H1 (cell line): Measurements from ENCODE around the gene C5. TPM values are rescaled to one million over a fixed set of nuclear protein-coding genes. Genes with fewer than 3 reads are reported as not detected.

Source experiments
- CTCF ChIA-PET: fragments of 300-600 bp; sonication (Branson Sonifier 250); formaldehyde crosslinking; loops from one replicate; lab custom pipeline; 2021; ENCODE audit not compliant: partially characterized antibody; lab: Charles Lee
- POLR2A ChIA-PET: fragments of 300-600 bp; sonication (Branson Sonifier 250); formaldehyde crosslinking; loops from one replicate; lab custom pipeline; 2021; ENCODE audit warnings: inconsistent platforms; ENCODE audit not compliant: partially characterized antibody; lab: Charles Lee
- DNase-seq, 2 experiments: peaks; one replicate each; pipeline versions ENCODE4 v3.0.0 to v3.0.0-alpha.2; 2010 to 2022; ENCODE audit warnings: low spot score in 2 of 2, low read depth in 1 of 2, mixed read lengths in 1 of 2
- FAIRE-seq: peaks from 2 replicates; lab custom pipeline; 2011; peaks lifted over from hg19 to GRCh38; lab: Jason Lieb, UNC
- H2AFZ ChIP-seq: 2 replicates; pipeline ENCODE4 v1.8.1; 2012; ENCODE audit warnings: low read length, inconsistent platforms
- H2AK5ac ChIP-seq: 2 replicates; pipeline ENCODE4 v1.6.1; 2013; ENCODE audit warnings: low read depth, low read length
- H2BK120ac ChIP-seq: replicated peaks from 2 replicates; pipeline ENCODE3; 2013; ENCODE audit warnings: low read depth, low read length, inconsistent platforms
- H2BK12ac ChIP-seq: 2 replicates; pipeline ENCODE4 v1.6.1; 2013; ENCODE audit warnings: low read depth, low read length
- H2BK15ac ChIP-seq: 2 replicates; pipeline ENCODE4 v1.6.1; 2013; ENCODE audit warnings: low read length
- H2BK20ac ChIP-seq: 2 replicates; pipeline ENCODE4 v1.6.1; 2013; ENCODE audit warnings: low read length
- H2BK5ac ChIP-seq: 2 replicates; pipeline ENCODE4 v1.6.1; 2013; ENCODE audit warnings: low read depth, low read length
- H3K14ac ChIP-seq: 2 replicates; pipeline ENCODE4 v1.6.1; 2013; ENCODE audit warnings: inconsistent platforms; ENCODE audit not compliant: insufficient read length
- H3K18ac ChIP-seq: 2 replicates; pipeline ENCODE4 v1.6.1; 2013; ENCODE audit warnings: low read length; ENCODE audit errors: extremely low read depth
- H3K23ac ChIP-seq: 2 replicates; pipeline ENCODE4 v1.6.1; 2013; ENCODE audit warnings: inconsistent platforms; ENCODE audit not compliant: insufficient read length
- H3K23me2 ChIP-seq: 2 replicates; pipeline ENCODE4 v1.6.1; 2013; ENCODE audit warnings: low read depth, low read length
- H3K27ac ChIP-seq: 2 replicates; pipeline ENCODE4 v1.6.1; 2011; ENCODE audit warnings: low read depth, low read length, inconsistent platforms
- H3K27me3 ChIP-seq, 4 experiments: replicated peaks in 1 of 4; 1 replicate in 1 of 4; 2 replicates in 3 of 4; pipeline versions ENCODE4 v1.6.1 to v1.8.1; 2011 to 2013; ENCODE audit warnings: low read length in 3 of 4, mild to moderate bottlenecking in 3 of 4, inconsistent platforms in 2 of 4, mixed read lengths in 2 of 4, moderate library complexity in 1 of 4; ENCODE audit not compliant: control insufficient read depth in 3 of 4, insufficient read depth in 3 of 4; ENCODE audit errors: extremely low read depth in 1 of 4
- H3K36me3 ChIP-seq, 4 experiments: 2 replicates each; pipeline versions ENCODE4 v1.6.1 to v1.8.1; 2011 to 2013; ENCODE audit warnings: mild to moderate bottlenecking in 4 of 4, low read length in 3 of 4, moderate library complexity in 2 of 4, control low read depth in 1 of 4, inconsistent platforms in 1 of 4; ENCODE audit not compliant: insufficient read depth in 4 of 4, control insufficient read depth in 2 of 4
- H3K4ac ChIP-seq: replicated peaks from 2 replicates; pipeline ENCODE3; 2013; ENCODE audit warnings: low read length, low read depth, mixed read lengths, inconsistent platforms; ENCODE audit not compliant: insufficient read length
- H3K4me1 ChIP-seq, 4 experiments: replicated peaks in 1 of 4; 1 replicate in 1 of 4; 2 replicates in 3 of 4; pipeline versions ENCODE4 v1.6.1 to v1.8.1; 2011 to 2013; ENCODE audit warnings: low read length in 3 of 4, inconsistent platforms in 2 of 4, mixed read lengths in 1 of 4; ENCODE audit not compliant: insufficient read depth in 4 of 4, control insufficient read depth in 3 of 4
- H3K4me2 ChIP-seq, 2 experiments: 2 replicates each; pipeline versions ENCODE4 v1.6.1 to v1.8.1; 2011 to 2013; ENCODE audit warnings: low read depth in 2 of 2, low read length in 2 of 2, control low read depth in 1 of 2, inconsistent platforms in 1 of 2, mild to moderate bottlenecking in 1 of 2; ENCODE audit not compliant: insufficient read depth in 1 of 2
- H3K4me3 ChIP-seq, 4 experiments: fragments of 200-600, 300-600 bp in 1 of 4; sonication (generic), shearing (Covaris generic), sonication (Bioruptor Twin) in 1 of 4; 2 replicates each; pipeline versions ENCODE4 v1.5.1 to v1.8.1; 2011 to 2016; ENCODE audit warnings: low read length in 4 of 4, low read depth in 3 of 4, control low read depth in 2 of 4, inconsistent platforms in 2 of 4, mild to moderate bottlenecking in 2 of 4, mixed read lengths in 1 of 4, moderate library complexity in 1 of 4; ENCODE audit not compliant: insufficient read depth in 2 of 4; ENCODE audit errors: extremely low read depth in 1 of 4
- H3K56ac ChIP-seq: replicated peaks from 2 replicates; pipeline ENCODE3; 2013; ENCODE audit warnings: low read depth, mild to moderate bottlenecking, mixed read lengths, low read length, inconsistent platforms; ENCODE audit not compliant: insufficient read length
- H3K79me1 ChIP-seq: 2 replicates; pipeline ENCODE4 v1.6.1; 2013; ENCODE audit warnings: low read depth, low read length, control low read depth
- H3K79me2 ChIP-seq, 2 experiments: 2 replicates each; pipeline versions ENCODE4 v1.6.1 to v1.8.1; 2012 to 2013; ENCODE audit warnings: low read length in 2 of 2, mild to moderate bottlenecking in 2 of 2, inconsistent platforms in 1 of 2; ENCODE audit not compliant: insufficient read depth in 2 of 2, control insufficient read depth in 1 of 2
- H3K9ac ChIP-seq, 4 experiments: replicated peaks in 1 of 4; 1 replicate in 1 of 4; 2 replicates in 3 of 4; pipeline versions ENCODE4 v1.6.1 to v1.8.1; 2011 to 2013; ENCODE audit warnings: low read depth in 3 of 4, low read length in 3 of 4, control low read depth in 2 of 4, mild to moderate bottlenecking in 2 of 4, moderate library complexity in 2 of 4, inconsistent platforms in 1 of 4; ENCODE audit errors: extremely low read depth in 1 of 4
- H3K9me3 ChIP-seq, 2 experiments: 2 replicates each; pipeline versions ENCODE4 v1.6.1 to v1.8.1; 2012 to 2013; ENCODE audit warnings: mild to moderate bottlenecking in 2 of 2, moderate library complexity in 2 of 2, control low read depth in 1 of 2, inconsistent platforms in 1 of 2, low read depth in 1 of 2, low read length in 1 of 2, mixed read lengths in 1 of 2; ENCODE audit not compliant: insufficient read depth in 2 of 2
- H4K20me1 ChIP-seq, 2 experiments: replicated peaks in 1 of 2; 2 replicates each; pipeline versions ENCODE3 to v1.8.1; 2011 to 2013; ENCODE audit warnings: inconsistent platforms in 2 of 2, low read length in 2 of 2, mild to moderate bottlenecking in 1 of 2; ENCODE audit not compliant: insufficient read depth in 2 of 2, control insufficient read depth in 1 of 2
- H4K5ac ChIP-seq: 2 replicates; pipeline ENCODE4 v1.6.1; 2013; ENCODE audit warnings: low read length, low read depth, mixed read lengths, inconsistent platforms; ENCODE audit not compliant: insufficient read length
- H4K8ac ChIP-seq: 2 replicates; pipeline ENCODE4 v1.8.0; 2013; ENCODE audit warnings: mild to moderate bottlenecking, moderate library complexity, low read length, inconsistent platforms; ENCODE audit not compliant: insufficient read depth; ENCODE audit errors: extremely low read depth
- H4K91ac ChIP-seq: replicated peaks from 2 replicates; pipeline ENCODE3; 2013; ENCODE audit warnings: low read length, mixed read lengths, inconsistent platforms; ENCODE audit not compliant: insufficient read length
- CBX5 ChIP-seq: fragments of 300-800, 300-1000 bp; sonication (generic); IDR thresholded peaks from 2 replicates; pipeline ENCODE4 v1.7.1; 2016; ENCODE audit warnings: antibody characterized with exemption, low read length, low read depth
- KDM4A ChIP-seq: IDR thresholded peaks from one replicate; pipeline ENCODE4 v1.7.1; 2012; ENCODE audit warnings: low read depth, mild to moderate bottlenecking, moderate library complexity, low read length, inconsistent platforms; ENCODE audit not compliant: severe bottlenecking
- PHF8 ChIP-seq: fragments of 200-600 bp; sonication (generic); conservative IDR thresholded peaks from 2 replicates; pipeline ENCODE4 v1.7.1; 2012; ENCODE audit warnings: low read depth, mild to moderate bottlenecking, inconsistent platforms, low read length, moderate library complexity
- POLR2AphosphoS5 ChIP-seq: IDR thresholded peaks from 2 replicates; pipeline ENCODE4 v1.6.1; 2011; ENCODE audit warnings: low read depth, low read length
- SP2 ChIP-seq: IDR thresholded peaks from 2 replicates; pipeline ENCODE4 v1.6.1; 2012; ENCODE audit warnings: mild to moderate bottlenecking, low read length, inconsistent platforms
- WGBS, 2 experiments: shearing (Covaris generic) in 1 of 2; methylation state at CpG; one replicate each; pipeline versions ENCODE4 v1.1.6 to v1.1.7; 2013 to 2015; ENCODE audit warnings: low lambda C conversion rate in 2 of 2, mixed read lengths in 2 of 2, inconsistent platforms in 1 of 2, low coverage in 1 of 2, missing lambda C conversion rate in 1 of 2; ENCODE audit not compliant: insufficient replicate concordance in 2 of 2, insufficient coverage in 1 of 2, insufficient read length in 1 of 2; ENCODE audit errors: extremely low coverage in 1 of 2, missing lambda C conversion rate in 1 of 2; 5-methylcytosine and 5-hydroxymethylcytosine counted together
- polyA plus RNA-seq, 7 experiments: library from polyadenylated mRNA; depleted of rRNA in 3 of 7; stranded (reverse) in 5 of 7; unstranded in 2 of 7; fragments of >200 nt in 5 of 7; fragments of 200-250 nt in 2 of 7; gene quantifications; 1 replicate in 5 of 7; 2 replicates in 1 of 7; 4 replicates in 1 of 7; pipeline versions ENCODE4 v1.2.1 to v1.2.3, GENCODE V29; 2011 to 2013; ENCODE audit warnings: missing spikeins in 2 of 7, mixed read lengths in 2 of 7
- total RNA-seq: library from RNA; stranded (reverse); fragmentation: NEBNext Ultra II Directional; extraction: Animal tissue kit (Norgen Biotek cat#: 25700); gene quantifications from 2 replicates; pipeline ENCODE4 v1.2.1, GENCODE V29; 2021

Gene C5
- total and polyA plus RNA-seq, 2 of the 8 experiments (the other 6 are each of a cell fraction or from before 2014, with no cell fraction given), result 0.24 to 0.35 TPM

DNA sequence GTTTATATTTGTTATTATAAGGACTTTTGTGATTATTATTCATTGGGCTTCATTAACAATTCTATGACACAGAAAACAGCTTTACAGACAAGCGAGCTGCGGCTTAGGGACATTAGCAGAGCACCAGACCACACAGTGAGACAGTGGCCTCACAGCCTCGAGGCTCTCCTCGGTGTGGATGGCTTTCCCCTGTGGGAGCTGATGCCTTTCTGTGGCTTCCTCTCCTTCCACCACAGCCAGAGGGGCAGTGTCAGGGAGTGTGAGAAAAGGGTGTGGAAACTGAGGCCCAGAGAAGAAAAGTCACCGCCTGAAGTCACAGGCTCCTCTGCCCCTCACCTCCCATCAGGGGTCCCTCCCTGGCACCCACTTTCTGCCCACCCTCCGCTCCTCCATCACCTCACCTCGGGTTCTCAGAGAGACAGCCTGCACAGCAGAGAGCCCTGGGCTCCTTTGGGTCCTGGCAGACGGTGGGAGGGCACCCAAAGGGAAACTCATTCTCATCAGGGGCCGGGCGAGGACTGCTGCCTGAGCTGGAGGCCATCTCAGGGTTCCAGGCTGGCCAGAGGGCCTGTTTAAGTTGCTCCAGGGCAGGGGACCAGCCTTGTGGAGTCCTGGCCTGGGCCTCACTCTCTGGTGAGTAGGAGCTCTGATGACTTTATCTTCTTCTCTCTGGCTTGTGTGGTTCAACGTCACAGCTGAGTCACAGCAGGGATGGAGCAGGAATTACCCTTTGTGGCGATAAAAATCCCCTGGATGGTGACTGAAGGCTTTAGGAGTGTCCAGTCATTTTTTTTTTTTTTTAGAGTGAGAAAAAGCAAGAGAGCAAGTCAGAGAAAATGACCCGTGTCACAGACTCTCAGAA is 124.3 kb downstream of the C5 start:
- H2AFZ ChIP-seq, result no peak overlapping the region
- no peak for DNase-seq
- H3K18ac ChIP-seq, result peak overlapping the region; percentile 66
- H3K23ac ChIP-seq, result no peak overlapping the region
- TF ChIP-seq CBX5 (no peak), SP2 (no peak), KDM4A (no peak), POLR2AphosphoS5 (no peak), PHF8 (no peak)
- no peak for FAIRE-seq
- no peaks in the 10 kb centered on the region for H3K79me1 ChIP-seq
- no peak overlapping the region for H3K4me3 ChIP-seq
- no peak overlapping the region for H3K27ac ChIP-seq
- H3K79me2 ChIP-seq, result no peaks in the 10 kb centered on the region
- H3K14ac ChIP-seq, result no peak overlapping the region
- POLR2A ChIA-PET, result interaction anchor here (1.0 to 2.0 kb wide), 3 partner anchors 8 to 13 kb away, joined by 3 to 7 read pairs (median 3); no protein-coding TSS in a partner anchor
- H2BK20ac ChIP-seq, result peak overlapping the region; percentile 1; the same call in 1 of the 2 replicates
- peak overlapping the region; percentile 10 for H4K5ac ChIP-seq
- H2BK15ac ChIP-seq, result no peak overlapping the region
- peak overlapping the region; percentile 57 for H4K91ac ChIP-seq
- whole genome bisulfite sequencing, 2 experiments, result 70% methylated on average over 13 of the region's 13 CpGs; no CpG with 5 or more reads in 1 of the 2 experiments
- no peak overlapping the region for H2BK5ac ChIP-seq
- no peak overlapping the region for H3K56ac ChIP-seq
- no peak overlapping the region for H2BK120ac ChIP-seq
- H4K8ac ChIP-seq, result no peak overlapping the region; the same call in 1 of the 2 replicates
- H3K4me2 ChIP-seq, result peak overlapping the region in 1 of 2 experiments; percentile 7; a peak in 2 of 4 replicates
- H3K23me2 ChIP-seq, result peaks cover 3% of the 10 kb centered on the region; the same call in 1 of the 2 replicates
- H3K27me3 ChIP-seq, result peaks cover 0 to 6% (median 2%) of the 10 kb centered on the region in 4 experiments; a peak in 1 of 7 replicates
- H2BK12ac ChIP-seq, result peak overlapping the region; percentile 70; the same call in 1 of the 2 replicates
- H2AK5ac ChIP-seq, result no peak overlapping the region
- H3K4me1 ChIP-seq, result peaks cover 0 to 23% (median 14%) of the 10 kb centered on the region in 4 experiments; a peak in 6 of 7 replicates
- no peak overlapping the region for H3K4ac ChIP-seq
- no peaks in the 10 kb centered on the region; a peak in 1 of 8 replicates for H3K36me3 ChIP-seq
- H4K20me1 ChIP-seq, result no peaks in the 10 kb centered on the region
- no peak overlapping the region; a peak in 1 of 7 replicates for H3K9ac ChIP-seq
- no peaks in the 10 kb centered on the region for H3K9me3 ChIP-seq
- CTCF ChIA-PET, result interaction anchor here (0.6 to 3.4 kb wide), 7 partner anchors 9 to 170 kb away, joined by 3 to 16 read pairs (median 4); no protein-coding TSS in a partner anchor
